SK-N-SH (cell line): Measurements from ENCODE around the gene GAB2. TPM values are rescaled to one million over a fixed set of nuclear protein-coding genes. Genes with fewer than 3 reads are reported as not detected.

Experiments
- CTCF ChIA-PET: fragments of 300-600, 350-600 bp; formaldehyde crosslinking; extraction: SDS; loops from one replicate; lab custom pipeline; 2021; lab: Yijun Ruan, JAX
- POLR2A ChIA-PET: fragments of 350-600 bp; sonication (Branson Sonifier 250); formaldehyde crosslinking; extraction: SDS; loops from one replicate; lab custom pipeline; 2020; ENCODE audit warnings: antibody characterized with exemption, inconsistent platforms; lab: Yijun Ruan, JAX
- DNase-seq: peaks from one replicate; pipeline ENCODE4 v3.0.0; 2012
- H2AFZ ChIP-seq: fragments of 200-600 bp; sonication (generic); 2 replicates; pipeline ENCODE4 v1.8.1; 2016; ENCODE audit warnings: antibody characterized with exemption, mild to moderate bottlenecking, low read depth
- H3F3A ChIP-seq: fragments of 200-600 bp; sonication (generic); replicated peaks from 2 replicates; pipeline ENCODE3; 2016; ENCODE audit warnings: antibody characterized with exemption, mild to moderate bottlenecking; ENCODE audit not compliant: insufficient read depth
- H3K27ac ChIP-seq, 2 experiments: fragments of 200-500 bp in 1 of 2; fragments of 200-600 bp in 1 of 2; sonication (Bioruptor generic) in 1 of 2; sonication (generic), shearing (Covaris generic) in 1 of 2; 2 replicates each; pipeline versions ENCODE4 v1.5.1 to v1.6.1; 2014 to 2016; ENCODE audit warnings: low read depth in 2 of 2, inconsistent platforms in 1 of 2, low read length in 1 of 2, mild to moderate bottlenecking in 1 of 2, mixed read lengths in 1 of 2
- H3K27me3 ChIP-seq: fragments of 200-600 bp; sonication (generic), shearing (Covaris generic); 2 replicates; pipeline ENCODE4 v1.6.1; 2016; ENCODE audit warnings: mixed run types; ENCODE audit not compliant: insufficient read depth
- H3K36me3 ChIP-seq, 2 experiments: fragments of 200-500 bp in 1 of 2; fragments of 200-600 bp in 1 of 2; sonication (Bioruptor generic) in 1 of 2; sonication (generic) in 1 of 2; replicated peaks in 1 of 2; 2 replicates each; pipeline versions ENCODE3 to v1.5.1; 2014 to 2016; ENCODE audit warnings: low read length in 1 of 2, mild to moderate bottlenecking in 1 of 2; ENCODE audit not compliant: insufficient read depth in 2 of 2, control insufficient read depth in 1 of 2
- H3K4me1 ChIP-seq, 2 experiments: fragments of 200-500 bp in 1 of 2; fragments of 200-600 bp in 1 of 2; sonication (Bioruptor generic) in 1 of 2; sonication (generic), shearing (Covaris generic) in 1 of 2; 2 replicates each; pipeline versions ENCODE4 v1.5.1 to v1.6.1; 2014 to 2016; ENCODE audit warnings: low read depth in 1 of 2, low read length in 1 of 2, mixed run types in 1 of 2; ENCODE audit not compliant: insufficient read depth in 2 of 2, control insufficient read depth in 1 of 2
- H3K4me2 ChIP-seq: fragments of 200-600 bp; sonication (generic), shearing (Covaris generic); 2 replicates; pipeline ENCODE4 v1.6.1; 2017; ENCODE audit warnings: mixed run types
- H3K4me3 ChIP-seq, 2 experiments: fragments of 200-500 bp in 1 of 2; fragments of 200-600 bp in 1 of 2; sonication (Bioruptor generic) in 1 of 2; sonication (generic), shearing (Covaris generic) in 1 of 2; 2 replicates each; pipeline versions ENCODE4 v1.5.1 to v1.8.1; 2014 to 2016; ENCODE audit warnings: low read depth in 2 of 2, inconsistent platforms in 1 of 2, low read length in 1 of 2, mild to moderate bottlenecking in 1 of 2, mixed read lengths in 1 of 2, moderate library complexity in 1 of 2
- H3K79me2 ChIP-seq: fragments of 200-600 bp; sonication (generic); 2 replicates; pipeline ENCODE4 v1.8.1; 2017; ENCODE audit warnings: mild to moderate bottlenecking; ENCODE audit not compliant: insufficient read depth
- H3K9ac ChIP-seq: fragments of 200-600 bp; sonication (generic); 2 replicates; pipeline ENCODE4 v1.6.1; 2017; ENCODE audit warnings: mixed run types
- H3K9me2 ChIP-seq: fragments of 200-600 bp; sonication (generic); 2 replicates; pipeline ENCODE4 v1.6.1; 2017; ENCODE audit warnings: mixed run types
- H3K9me3 ChIP-seq: fragments of 200-600 bp; sonication (generic); 2 replicates; pipeline ENCODE4 v1.6.1; 2017; ENCODE audit warnings: mixed run types, mild to moderate bottlenecking, moderate library complexity
- H4K20me1 ChIP-seq: fragments of 200-600 bp; sonication (generic); 2 replicates; pipeline ENCODE4 v1.6.1; 2017; ENCODE audit warnings: mild to moderate bottlenecking, mixed run types; ENCODE audit not compliant: insufficient read depth
- CHD2 ChIP-seq: fragments of 150-350 bp; IDR thresholded peaks from 2 replicates; pipeline ENCODE4 v1.6.1; 2018; ENCODE audit warnings: low read length; ENCODE audit not compliant: partially characterized antibody
- EP300 ChIP-seq, 2 experiments: IDR thresholded peaks; 2 replicates each; pipeline versions ENCODE4 v1.4.0 to v1.6.1; 2012; ENCODE audit warnings: borderline replicate concordance in 1 of 2, low read depth in 1 of 2, low read length in 1 of 2
- EZH2phosphoT487 ChIP-seq: fragments of 200-600 bp; sonication (generic); IDR thresholded peaks from 2 replicates; pipeline ENCODE4 v1.6.1; 2017; ENCODE audit warnings: low read depth, mixed run types, mild to moderate bottlenecking, antibody characterized with exemption, moderate library complexity, borderline replicate concordance
- FOSL2 ChIP-seq: IDR thresholded peaks from 2 replicates; pipeline ENCODE4 v1.4.0; 2012; ENCODE audit warnings: low read depth, mild to moderate bottlenecking, moderate library complexity, borderline replicate concordance
- FOXJ3 ChIP-seq: sonication (generic); formaldehyde crosslinking; IDR thresholded peaks from 2 replicates; pipeline ENCODE4 v1.5.1; 2020; ENCODE audit warnings: mild to moderate bottlenecking, missing genetic modification reagents
- FOXM1 ChIP-seq: IDR thresholded peaks from 2 replicates; pipeline ENCODE4 v1.4.0; 2012; ENCODE audit warnings: low read depth, mild to moderate bottlenecking
- GATA2 ChIP-seq: sonication (generic); formaldehyde crosslinking; IDR thresholded peaks from 2 replicates; pipeline ENCODE4 v1.5.0; 2020; ENCODE audit warnings: mild to moderate bottlenecking, missing genetic modification reagents
- MAX ChIP-seq: IDR thresholded peaks from 2 replicates; pipeline ENCODE4 v1.4.0; 2012; ENCODE audit warnings: low read depth
- NFIC ChIP-seq: IDR thresholded peaks from 2 replicates; pipeline ENCODE4 v1.4.0; 2012; ENCODE audit warnings: borderline replicate concordance
- PBX3 ChIP-seq: IDR thresholded peaks from 2 replicates; pipeline ENCODE4; 2012
- POLR2AphosphoS5 ChIP-seq: IDR thresholded peaks from 2 replicates; pipeline ENCODE4 v1.6.1; 2012; ENCODE audit warnings: low read depth, low read length
- RAD21 ChIP-seq: IDR thresholded peaks from 2 replicates; pipeline ENCODE4 v1.6.1; 2012; ENCODE audit warnings: mild to moderate bottlenecking, low read length
- RCOR1 ChIP-seq: fragments of 150-350 bp; IDR thresholded peaks from 2 replicates; pipeline ENCODE4 v1.6.1; 2017; ENCODE audit warnings: antibody characterized with exemption, low read length
- RFX5 ChIP-seq: IDR thresholded peaks from 2 replicates; pipeline ENCODE4 v1.6.1; 2012; ENCODE audit warnings: mild to moderate bottlenecking, improper control_type of control experiment, low read length
- SIN3A ChIP-seq: IDR thresholded peaks from 2 replicates; pipeline ENCODE4 v1.6.1; 2012; ENCODE audit warnings: low read depth, mild to moderate bottlenecking, low read length, moderate library complexity, borderline replicate concordance
- TCF12 ChIP-seq: IDR thresholded peaks from 2 replicates; pipeline ENCODE4 v1.4.0; 2012
- YY1 ChIP-seq: IDR thresholded peaks from 2 replicates; pipeline ENCODE4 v1.4.0; 2012; ENCODE audit warnings: low read depth, mild to moderate bottlenecking
- WGBS: methylation state at CpG from one replicate; pipeline ENCODE4 v1.1.6; 2017; ENCODE audit warnings: low lambda C conversion rate; 5-methylcytosine and 5-hydroxymethylcytosine counted together
- polyA plus RNA-seq, 3 experiments: library from polyadenylated mRNA; depleted of rRNA; stranded (reverse); fragments of >200 nt; gene quantifications; 2 replicates each; pipeline ENCODE4 v1.2.3, GENCODE V29; 2012
- TF ChIP-seq, protein P1 (sequence below): IDR thresholded peaks from 2 replicates; pipeline ENCODE4 v1.4.0; 2012; ENCODE audit warnings: low read depth, borderline replicate concordance
- TF ChIP-seq, protein P2 (sequence below): fragments of 150-350 bp; IDR thresholded peaks from 2 replicates; pipeline ENCODE4 v1.6.1; 2017; ENCODE audit warnings: antibody characterized with exemption, low read length, low read depth, borderline replicate concordance

Gene GAB2
- polyA plus RNA-seq, 1 of the 3 experiments (the other 2 are of a cell fraction), result 5.6 TPM

GRCh38 chr11:78441956-78442355 is 24.3 kb upstream of the GAB2 start:
- Histone ChIP-seq H3K79me2 (no peaks in the 10 kb centered on the region), H3K9ac (no peak overlapping the region), H2AFZ (no peak overlapping the region), H3K4me3 (no peak overlapping the region), H4K20me1 (no peaks in the 10 kb centered on the region), H3F3A (no peaks in the 10 kb centered on the region)
- DNase-seq, result no peak
- TF ChIP-seq SIN3A (no peak), POLR2AphosphoS5 (no peak), GATA2 (no peak), MAX (no peak), RAD21 (no peak), NFIC (no peak), TCF12 (no peak), FOSL2 (no peak), EZH2phosphoT487 (no peak)
- TF ChIP-seq, protein P1, sequence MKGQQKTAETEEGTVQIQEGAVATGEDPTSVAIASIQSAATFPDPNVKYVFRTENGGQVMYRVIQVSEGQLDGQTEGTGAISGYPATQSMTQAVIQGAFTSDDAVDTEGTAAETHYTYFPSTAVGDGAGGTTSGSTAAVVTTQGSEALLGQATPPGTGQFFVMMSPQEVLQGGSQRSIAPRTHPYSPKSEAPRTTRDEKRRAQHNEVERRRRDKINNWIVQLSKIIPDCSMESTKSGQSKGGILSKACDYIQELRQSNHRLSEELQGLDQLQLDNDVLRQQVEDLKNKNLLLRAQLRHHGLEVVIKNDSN, result no peak
- TF ChIP-seq, all 33 proteins: peak for 0
- CTCF ChIA-PET, result interaction anchor here (1.0 to 1.7 kb wide), 2 partner anchors 123 kb away, joined by 3 to 6 read pairs; no protein-coding TSS in a partner anchor
- no peak overlapping the region for H3K4me2 ChIP-seq
- no peaks in the 10 kb centered on the region; a peak in 1 of 4 replicates for H3K4me1 ChIP-seq
- peaks cover 5 to 19% of the 10 kb centered on the region in 2 experiments for H3K36me3 ChIP-seq
- H3K9me2 ChIP-seq, result no peaks in the 10 kb centered on the region
- no peaks in the 10 kb centered on the region for H3K27me3 ChIP-seq
- POLR2A ChIA-PET, result no interaction called here
- WGBS, result 97% methylated on average over 4 of the region's 4 CpGs
- H3K9me3 ChIP-seq, result no peaks in the 10 kb centered on the region
- H3K27ac ChIP-seq, result peak overlapping the region in 1 of 2 experiments; percentile 67; a peak in 2 of 4 replicates

DNA sequence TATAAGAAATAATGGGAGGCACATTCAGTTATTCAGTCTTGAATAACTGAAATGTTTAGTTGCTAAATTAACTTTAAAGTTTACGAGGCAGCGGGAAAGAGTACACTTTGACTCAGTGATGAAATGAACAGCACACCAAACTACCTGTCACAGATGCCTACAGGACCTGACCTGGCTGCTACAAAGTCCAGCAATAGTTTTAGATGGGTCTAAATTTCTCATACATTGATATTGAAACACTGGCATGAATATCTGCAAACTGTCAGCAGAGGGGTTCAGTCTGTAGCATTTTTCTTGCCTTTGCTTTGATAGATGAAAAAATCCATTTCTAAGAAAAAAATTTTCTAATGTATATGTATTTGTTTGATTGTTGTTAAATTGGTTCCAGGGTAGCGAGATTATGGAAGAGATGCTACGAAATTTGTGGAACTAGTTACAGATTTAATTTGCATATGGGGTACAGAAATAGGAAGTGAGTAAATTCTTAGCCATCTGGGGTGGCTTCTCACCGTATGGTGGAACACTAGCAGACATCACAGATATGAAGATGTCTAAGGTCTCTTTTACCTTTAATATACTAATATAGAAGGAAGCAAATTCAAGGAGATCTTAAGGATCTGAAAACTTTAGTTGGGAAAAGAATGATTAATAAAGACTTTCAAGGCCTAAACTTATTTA is 20.8 kb upstream of the GAB2 start:
- no peak overlapping the region for H2AFZ ChIP-seq
- DNase-seq, result no peak
- H3K27ac ChIP-seq, result no peak overlapping the region; a peak in 1 of 4 replicates
- H3K79me2 ChIP-seq, result no peaks in the 10 kb centered on the region
- no peaks in the 10 kb centered on the region for H4K20me1 ChIP-seq
- no peak overlapping the region for H3K4me2 ChIP-seq
- H3K36me3 ChIP-seq, result peaks cover 1 to 16% of the 10 kb centered on the region in 2 experiments
- no peaks in the 10 kb centered on the region for H3F3A ChIP-seq
- POLR2A ChIA-PET, result no interaction called here
- H3K4me3 ChIP-seq, result no peak overlapping the region
- peaks cover 0 to 7% of the 10 kb centered on the region in 2 experiments; a peak in 2 of 4 replicates for H3K4me1 ChIP-seq
- no peaks in the 10 kb centered on the region for H3K27me3 ChIP-seq
- TF ChIP-seq PBX3 (no peak), RAD21 (no peak), CHD2 (no peak), RCOR1 (no peak), SIN3A (no peak), FOXM1 (no peak), POLR2AphosphoS5 (no peak), EP300 (IDR thresholded peaks at IDR 0.05; ENCODE audit: borderline replicate concordance in 1 of 2, low read depth in 1 of 2, low read length in 1 of 2) (no peak), YY1 (no peak), FOXJ3 (CRISPR knock-in tag) (no peak), RFX5 (no peak)
- TF ChIP-seq, protein P2, sequence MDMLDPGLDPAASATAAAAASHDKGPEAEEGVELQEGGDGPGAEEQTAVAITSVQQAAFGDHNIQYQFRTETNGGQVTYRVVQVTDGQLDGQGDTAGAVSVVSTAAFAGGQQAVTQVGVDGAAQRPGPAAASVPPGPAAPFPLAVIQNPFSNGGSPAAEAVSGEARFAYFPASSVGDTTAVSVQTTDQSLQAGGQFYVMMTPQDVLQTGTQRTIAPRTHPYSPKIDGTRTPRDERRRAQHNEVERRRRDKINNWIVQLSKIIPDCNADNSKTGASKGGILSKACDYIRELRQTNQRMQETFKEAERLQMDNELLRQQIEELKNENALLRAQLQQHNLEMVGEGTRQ, result no peak
- CTCF ChIA-PET, result no interaction called here
- no peak overlapping the region for H3K9ac ChIP-seq
- no peaks in the 10 kb centered on the region for H3K9me2 ChIP-seq
- 73% methylated on average over 5 of the region's 5 CpGs for WGBS
- no peaks in the 10 kb centered on the region for H3K9me3 ChIP-seq
